ENCODE data around the gene CD177. TPM values are rescaled to one million over a fixed set of nuclear protein-coding genes. Genes with fewer than 3 reads are reported as not detected.

Gene CD177
- total RNA-seq, 1 donor from 2014 or later = not detected

DNA sequence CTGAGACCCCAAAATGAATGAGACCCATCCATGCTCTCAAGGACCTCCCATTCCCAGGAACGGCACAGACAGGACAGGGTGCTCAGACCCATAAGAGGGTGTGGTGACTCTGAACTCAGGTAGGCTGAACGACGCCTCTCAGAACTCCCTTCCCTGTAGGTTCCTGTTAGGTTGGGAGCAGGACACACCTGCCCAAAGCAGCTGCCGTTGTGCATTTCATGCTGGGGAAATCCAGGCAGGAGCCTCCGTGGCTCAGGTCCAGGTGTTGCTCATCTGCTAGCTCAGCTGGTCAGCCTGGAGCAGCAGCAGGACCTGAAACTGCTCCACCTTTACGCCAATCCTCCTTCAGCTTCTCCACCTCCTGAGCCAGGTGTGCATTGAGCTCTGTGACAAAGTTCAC, 42.1 kb downstream of the CD177 start:
- no peaks in the 10 kb centered on the region for H3F3A ChIP-seq (ENCODE audit: low read depth)
- H3K4me1 ChIP-seq = no peaks in the 10 kb centered on the region
- H3K4me3 ChIP-seq = no peak overlapping the region
- no peak overlapping the region for H3K27ac Mint-ChIP-seq
- no peak for TF ChIP-seq EZH2phosphoT487 (IDR thresholded peaks at IDR 0.05)
- TF ChIP-seq, protein P1, sequence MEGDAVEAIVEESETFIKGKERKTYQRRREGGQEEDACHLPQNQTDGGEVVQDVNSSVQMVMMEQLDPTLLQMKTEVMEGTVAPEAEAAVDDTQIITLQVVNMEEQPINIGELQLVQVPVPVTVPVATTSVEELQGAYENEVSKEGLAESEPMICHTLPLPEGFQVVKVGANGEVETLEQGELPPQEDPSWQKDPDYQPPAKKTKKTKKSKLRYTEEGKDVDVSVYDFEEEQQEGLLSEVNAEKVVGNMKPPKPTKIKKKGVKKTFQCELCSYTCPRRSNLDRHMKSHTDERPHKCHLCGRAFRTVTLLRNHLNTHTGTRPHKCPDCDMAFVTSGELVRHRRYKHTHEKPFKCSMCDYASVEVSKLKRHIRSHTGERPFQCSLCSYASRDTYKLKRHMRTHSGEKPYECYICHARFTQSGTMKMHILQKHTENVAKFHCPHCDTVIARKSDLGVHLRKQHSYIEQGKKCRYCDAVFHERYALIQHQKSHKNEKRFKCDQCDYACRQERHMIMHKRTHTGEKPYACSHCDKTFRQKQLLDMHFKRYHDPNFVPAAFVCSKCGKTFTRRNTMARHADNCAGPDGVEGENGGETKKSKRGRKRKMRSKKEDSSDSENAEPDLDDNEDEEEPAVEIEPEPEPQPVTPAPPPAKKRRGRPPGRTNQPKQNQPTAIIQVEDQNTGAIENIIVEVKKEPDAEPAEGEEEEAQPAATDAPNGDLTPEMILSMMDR (IDR thresholded peaks at IDR 0.05) = no peak
- no peak for TF ChIP-seq EZH2 (IDR thresholded peaks at IDR 0.05)
- H3K36me3 ChIP-seq = no peaks in the 10 kb centered on the region
- H3K4me1 Mint-ChIP-seq = no peaks in the 10 kb centered on the region
- no peaks in the 10 kb centered on the region for H3K9me3 ChIP-seq (ENCODE audit: low read depth)
- H3K79me2 ChIP-seq (ENCODE audit: low read depth) = no peaks in the 10 kb centered on the region
- no peaks in the 10 kb centered on the region for H3K36me3 Mint-ChIP-seq
- no peak for DNase-seq (ENCODE audit: low spot score)
- no peak overlapping the region for H3K9ac ChIP-seq
- no peak overlapping the region for H3K4me2 ChIP-seq
- peaks cover 3% of the 10 kb centered on the region for H3K27me3 Mint-ChIP-seq (ENCODE audit: insufficient read depth, low read depth)
- no peaks in the 10 kb centered on the region for H3K9me3 Mint-ChIP-seq
- no peak overlapping the region for H2AFZ ChIP-seq (replicated peaks)
- H3K27ac ChIP-seq = no peak overlapping the region
- H3K4me3 Mint-ChIP-seq = no peak overlapping the region
- H3K27me3 ChIP-seq = no peaks in the 10 kb centered on the region
- H4K20me1 ChIP-seq (ENCODE audit: low read depth) = no peaks in the 10 kb centered on the region

DNA sequence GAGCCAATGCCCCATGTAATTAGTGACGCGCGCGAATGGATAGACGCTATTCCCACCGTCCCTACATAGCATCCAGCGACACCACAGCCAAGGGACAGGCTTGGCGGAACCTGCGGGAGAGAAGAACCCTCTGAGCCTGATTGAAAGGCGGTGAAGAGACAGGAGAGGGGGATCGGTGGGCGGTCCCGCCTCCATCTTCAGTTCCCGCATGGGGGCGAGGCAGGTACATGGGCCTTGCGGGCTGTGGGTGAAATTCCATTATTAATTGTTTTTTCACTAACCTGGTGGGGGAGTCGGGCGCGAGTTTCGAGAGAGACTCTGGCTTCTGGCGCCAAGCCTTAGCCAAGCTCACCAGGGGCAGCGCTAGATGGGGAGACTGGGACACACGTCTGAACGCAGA, 52.8 kb downstream of the CD177 start:
- Histone ChIP-seq H3K79me2 (ENCODE audit: low read depth) (no peaks in the 10 kb centered on the region), H3F3A (ENCODE audit: low read depth) (no peaks in the 10 kb centered on the region), H2AFZ (replicated peaks) (no peak overlapping the region), H3K27me3 (no peaks in the 10 kb centered on the region), H3K4me2 (no peak overlapping the region), H3K4me3 (no peak overlapping the region), H3K9me3 (ENCODE audit: low read depth) (no peaks in the 10 kb centered on the region), H3K36me3 (no peaks in the 10 kb centered on the region), H3K9ac (no peak overlapping the region), H3K4me1 (no peaks in the 10 kb centered on the region), H4K20me1 (ENCODE audit: low read depth) (no peaks in the 10 kb centered on the region), H3K27ac (no peak overlapping the region)
- Mint-ChIP-seq H3K27ac (no peak overlapping the region), H3K9me3 (peaks cover 2% of the 10 kb centered on the region), H3K36me3 (no peaks in the 10 kb centered on the region), H3K4me1 (no peaks in the 10 kb centered on the region), H3K4me3 (no peak overlapping the region), H3K27me3 (ENCODE audit: insufficient read depth, low read depth) (peaks cover 2% of the 10 kb centered on the region)
- peak; percentile 24 for DNase-seq (ENCODE audit: low spot score)
- TF ChIP-seq EZH2 (IDR thresholded peaks at IDR 0.05) (no peak), EZH2phosphoT487 (IDR thresholded peaks at IDR 0.05) (no peak)
- TF ChIP-seq, protein P1 (IDR thresholded peaks at IDR 0.05) = no peak

DNA sequence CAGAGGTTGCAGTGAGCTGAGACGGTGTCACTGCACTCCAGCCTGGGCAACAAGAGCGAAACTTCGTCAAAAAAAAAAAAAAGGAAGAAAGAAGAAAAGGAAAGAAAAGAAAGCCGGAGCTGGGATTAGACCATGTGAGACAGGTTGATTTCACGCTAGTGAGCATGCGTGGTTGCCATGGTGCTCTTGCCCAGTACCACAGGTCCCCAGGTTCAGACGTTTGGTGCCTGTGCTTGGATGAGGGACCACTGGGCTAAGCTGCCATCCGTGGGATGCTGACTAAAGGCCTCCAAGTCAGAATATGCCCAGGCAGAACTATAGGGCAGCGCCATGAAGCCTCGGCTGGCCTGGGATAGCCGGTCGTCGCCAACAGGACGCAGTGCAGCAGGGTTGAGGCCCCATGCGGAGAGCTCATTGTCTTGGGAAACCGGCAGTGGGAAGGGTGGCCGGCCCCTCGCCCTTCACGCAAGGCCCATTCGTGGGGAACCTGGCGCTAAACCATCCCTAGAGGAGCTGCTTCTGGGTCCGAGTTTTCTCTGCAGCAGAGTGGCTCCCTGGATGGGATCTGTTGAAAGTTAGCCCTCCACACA, 54.0 kb downstream of the CD177 start:
- Histone ChIP-seq H3K9ac (no peak overlapping the region), H4K20me1 (ENCODE audit: low read depth) (no peaks in the 10 kb centered on the region), H3K4me3 (no peak overlapping the region), H3K27ac (no peak overlapping the region), H3F3A (ENCODE audit: low read depth) (no peaks in the 10 kb centered on the region), H2AFZ (replicated peaks) (no peak overlapping the region), H3K4me2 (no peak overlapping the region), H3K9me3 (ENCODE audit: low read depth) (no peaks in the 10 kb centered on the region), H3K36me3 (no peaks in the 10 kb centered on the region), H3K4me1 (no peaks in the 10 kb centered on the region), H3K27me3 (no peaks in the 10 kb centered on the region), H3K79me2 (ENCODE audit: low read depth) (no peaks in the 10 kb centered on the region)
- H3K4me3 Mint-ChIP-seq = no peak overlapping the region
- no peaks in the 10 kb centered on the region for H3K4me1 Mint-ChIP-seq
- peaks cover 6% of the 10 kb centered on the region for H3K27me3 Mint-ChIP-seq (ENCODE audit: insufficient read depth, low read depth)
- H3K27ac Mint-ChIP-seq = no peak overlapping the region
- TF ChIP-seq, protein P1 (IDR thresholded peaks at IDR 0.05) = no peak
- TF ChIP-seq EZH2phosphoT487 (IDR thresholded peaks at IDR 0.05) (no peak), EZH2 (IDR thresholded peaks at IDR 0.05) (no peak)
- no peaks in the 10 kb centered on the region for H3K36me3 Mint-ChIP-seq
- peak; percentile 15 for DNase-seq (ENCODE audit: low spot score)
- H3K9me3 Mint-ChIP-seq = peaks cover 5% of the 10 kb centered on the region

Measured in neural progenitor cell (in vitro differentiated cells).